ENCODE measurements around the gene CCSER2. TPM values are rescaled to one million over a fixed set of nuclear protein-coding genes. Genes with fewer than 3 reads are reported as not detected.

Gene CCSER2
- total RNA-seq, 2 experiments from 2014 or later, result 86.4 to 93.1 TPM

GRCh38 chr10:84296091-84296981, 32.1 kb upstream of the CCSER2 start:
- ChIA-PET CTCF (interaction anchor here (0.7 kb wide), 1 partner anchor 15 kb away, joined by 3 read pairs; no protein-coding TSS in a partner anchor), POLR2A (no interaction called here)
- no peak for DNase-seq
- Mint-ChIP-seq H3K36me3 (ENCODE audit: low read depth) (no peaks in the 10 kb centered on the region), H3K27ac (no peak overlapping the region), H3K9me3 (no peaks in the 10 kb centered on the region), H3K4me3 (no peak overlapping the region), H3K4me1 (peaks cover 30% of the 10 kb centered on the region), H3K27me3 (peaks cover 11% of the 10 kb centered on the region)

DNA sequence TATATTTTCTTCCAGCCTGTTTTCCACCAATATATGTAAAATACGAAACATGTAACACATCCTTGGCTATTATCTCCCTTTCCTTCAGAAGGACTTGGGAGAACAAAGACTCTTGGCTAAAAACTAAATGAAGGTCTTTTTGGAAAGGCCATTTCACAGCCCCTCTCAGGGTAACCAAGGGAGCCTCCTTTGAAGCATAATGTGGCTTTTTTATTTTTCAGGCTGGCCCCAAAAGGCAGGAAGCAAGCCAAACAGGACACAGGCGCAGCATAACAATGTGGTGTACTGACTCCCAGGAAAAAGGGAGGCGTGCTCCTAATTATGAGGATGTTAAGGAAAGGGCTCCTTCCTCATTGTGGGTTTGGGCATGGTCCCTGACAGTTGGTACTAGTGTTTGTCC, 30.3 kb upstream of the CCSER2 start:
- Mint-ChIP-seq H3K4me3 (no peak overlapping the region), H3K36me3 (ENCODE audit: low read depth) (no peaks in the 10 kb centered on the region), H3K27me3 (peaks cover 11% of the 10 kb centered on the region), H3K4me1 (peaks cover 29% of the 10 kb centered on the region), H3K27ac (no peak overlapping the region), H3K9me3 (no peaks in the 10 kb centered on the region)
- no peak for DNase-seq
- ChIA-PET CTCF (no interaction called here), POLR2A (no interaction called here)

GRCh38 chr10:84302223-84302622, 26.2 kb upstream of the CCSER2 start:
- ChIA-PET CTCF (interaction anchor here (0.7 kb wide), 1 partner anchor 15 kb away, joined by 3 read pairs; no protein-coding TSS in a partner anchor), POLR2A (no interaction called here)
- Mint-ChIP-seq H3K4me1 (peaks cover 17% of the 10 kb centered on the region), H3K27me3 (peaks cover 13% of the 10 kb centered on the region), H3K4me3 (no peak overlapping the region), H3K9me3 (peaks cover 12% of the 10 kb centered on the region), H3K27ac (no peak overlapping the region), H3K36me3 (ENCODE audit: low read depth) (peaks cover 6% of the 10 kb centered on the region)
- DNase-seq, result no peak

- POLR2A ChIA-PET, result no interaction called here
Measured at GRCh38 chr10:84306751-84307384, 21.5 kb upstream of the CCSER2 start.

GRCh38 chr10:84308021-84308420, 20.4 kb upstream of the CCSER2 start:
- ChIA-PET CTCF (interaction anchor here (0.6 to 1.2 kb wide), 4 partner anchors 15 to 96 kb away, joined by 3 read pairs; no protein-coding TSS in a partner anchor), POLR2A (interaction anchor here (0.9 kb wide), 1 partner anchor 21 kb away, joined by 4 read pairs; no protein-coding TSS in a partner anchor)
- Mint-ChIP-seq H3K4me3 (no peak overlapping the region), H3K36me3 (ENCODE audit: low read depth) (peaks cover 6% of the 10 kb centered on the region), H3K27me3 (peaks cover 2% of the 10 kb centered on the region), H3K4me1 (peaks cover 49% of the 10 kb centered on the region), H3K9me3 (peaks cover 12% of the 10 kb centered on the region), H3K27ac (peak overlapping the region; percentile 41)
- no peak for DNase-seq

More at GRCh38 chr10:84306751-84307384, 21.5 kb upstream of the CCSER2 start:
- H3K27ac Mint-ChIP-seq, result peak overlapping the region; percentile 73
- no peak overlapping the region for H3K4me3 Mint-ChIP-seq
- H3K4me1 Mint-ChIP-seq, result peaks cover 49% of the 10 kb centered on the region
- peaks cover 6% of the 10 kb centered on the region for H3K36me3 Mint-ChIP-seq (ENCODE audit: low read depth)
- peaks cover 3% of the 10 kb centered on the region for H3K27me3 Mint-ChIP-seq
- DNase-seq, result no peak
- peaks cover 12% of the 10 kb centered on the region for H3K9me3 Mint-ChIP-seq
- CTCF ChIA-PET, result interaction anchor here (0.7 kb wide), 1 partner anchor 9 kb away, joined by 3 read pairs; no protein-coding TSS in a partner anchor

- Mint-ChIP-seq H3K4me3 (peak overlapping the region; percentile 27), H3K36me3 (ENCODE audit: low read depth) (peaks cover 6% of the 10 kb centered on the region), H3K9me3 (peaks cover 12% of the 10 kb centered on the region), H3K27ac (peak overlapping the region; percentile 48), H3K4me1 (peaks cover 50% of the 10 kb centered on the region), H3K27me3 (peaks cover 2% of the 10 kb centered on the region)
- peak; percentile 38 for DNase-seq
- ChIA-PET POLR2A (interaction anchor here (0.9 kb wide), 1 partner anchor 21 kb away, joined by 4 read pairs; no protein-coding TSS in a partner anchor), CTCF (interaction anchor here (0.6 to 1.2 kb wide), 3 partner anchors 14 to 104 kb away, joined by 3 read pairs; no protein-coding TSS in a partner anchor)
Measured at GRCh38 chr10:84308481-84309304, 19.7 kb upstream of the CCSER2 start.

DNA sequence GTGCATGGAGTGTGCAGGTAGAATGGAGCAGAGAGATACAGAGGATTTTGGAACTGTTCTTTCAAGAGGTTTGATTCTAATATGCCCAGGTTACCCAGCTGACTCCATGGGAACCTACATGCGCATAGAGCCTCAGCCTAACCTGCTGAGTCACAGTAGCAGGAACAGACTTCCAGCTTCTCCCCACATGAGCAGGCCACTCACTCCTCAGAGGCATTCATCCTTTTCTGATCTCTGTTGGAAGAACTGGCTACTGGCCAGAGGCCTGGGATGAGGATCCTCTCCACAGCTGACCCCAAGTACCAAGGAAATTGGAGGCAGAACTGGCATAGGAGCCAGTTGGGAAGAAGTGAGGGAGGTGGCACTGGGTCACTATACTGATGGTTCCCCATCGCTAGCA, 17.9 kb upstream of the CCSER2 start:
- Mint-ChIP-seq H3K4me3 (no peak overlapping the region), H3K9me3 (peaks cover 11% of the 10 kb centered on the region), H3K27me3 (peaks cover 3% of the 10 kb centered on the region), H3K4me1 (peaks cover 56% of the 10 kb centered on the region), H3K27ac (no peak overlapping the region), H3K36me3 (ENCODE audit: low read depth) (peaks cover 6% of the 10 kb centered on the region)
- DNase-seq, result no peak
- ChIA-PET CTCF (interaction anchor here (1.2 to 2.5 kb wide), 4 partner anchors 10 to 243 kb away, joined by 3 to 11 read pairs (median 4); partner anchors contain the start of gene CCSER2), POLR2A (no interaction called here)

- CTCF ChIA-PET, result interaction anchor here (1.1 to 2.5 kb wide), 3 partner anchors 9 to 15 kb away, joined by 3 to 11 read pairs (median 3); partner anchors contain the start of gene CCSER2
- POLR2A ChIA-PET, result no interaction called here
- H3K4me1 Mint-ChIP-seq, result peaks cover 52% of the 10 kb centered on the region
Measured at GRCh38 chr10:84311576-84311975, 16.8 kb upstream of the CCSER2 start.

DNA sequence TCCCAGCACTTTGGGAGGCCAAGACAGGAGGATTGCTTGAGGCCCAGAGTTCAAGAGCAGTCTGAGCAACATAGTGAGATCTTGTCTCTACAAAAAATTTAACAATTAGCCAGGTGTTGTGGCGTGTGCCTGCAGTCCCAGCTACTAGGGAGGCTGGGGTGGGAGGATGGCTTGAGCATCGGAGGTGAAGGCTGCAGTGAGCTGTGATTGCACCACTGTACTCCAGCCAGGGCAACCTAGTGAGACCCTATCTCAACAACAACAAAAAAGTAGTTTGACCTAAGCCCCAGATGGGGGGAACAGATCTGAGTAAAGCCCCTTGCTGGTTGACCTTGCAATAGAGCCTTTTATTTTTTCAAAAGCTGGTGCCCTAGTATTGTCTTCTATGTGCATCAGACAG, 15.6 kb upstream of the CCSER2 start:
- POLR2A ChIA-PET, result interaction anchor here (0.6 kb wide), 1 partner anchor 23 kb away, joined by 4 read pairs; no protein-coding TSS in a partner anchor
- no peaks in the 10 kb centered on the region for H3K9me3 Mint-ChIP-seq
- H3K27ac Mint-ChIP-seq, result no peak overlapping the region
- peaks cover 51% of the 10 kb centered on the region for H3K4me1 Mint-ChIP-seq
- no peak overlapping the region for H3K4me3 Mint-ChIP-seq
- CTCF ChIA-PET, result interaction anchor here (1.3 kb wide), 1 partner anchor 10 kb away, joined by 4 read pairs; no protein-coding TSS in a partner anchor
- no peak for DNase-seq
- H3K27me3 Mint-ChIP-seq, result peaks cover 4% of the 10 kb centered on the region
- no peaks in the 10 kb centered on the region for H3K36me3 Mint-ChIP-seq (ENCODE audit: low read depth)

More at GRCh38 chr10:84311576-84311975, 16.8 kb upstream of the CCSER2 start:
- H3K36me3 Mint-ChIP-seq (ENCODE audit: low read depth), result no peaks in the 10 kb centered on the region
- peaks cover 3% of the 10 kb centered on the region for H3K27me3 Mint-ChIP-seq
- no peak for DNase-seq
- no peak overlapping the region for H3K4me3 Mint-ChIP-seq
- peaks cover 4% of the 10 kb centered on the region for H3K9me3 Mint-ChIP-seq
- H3K27ac Mint-ChIP-seq, result no peak overlapping the region

GRCh38 chr10:84314275-84314674, 14.1 kb upstream of the CCSER2 start:
- CTCF ChIA-PET, result no interaction called here
- no peak for DNase-seq

GRCh38 chr10:84317174-84317573, 11.2 kb upstream of the CCSER2 start:
- POLR2A ChIA-PET, result no interaction called here
- H3K4me1 Mint-ChIP-seq, result peaks cover 26% of the 10 kb centered on the region
- H3K27ac Mint-ChIP-seq, result no peak overlapping the region
- CTCF ChIA-PET, result interaction anchor here (1.1 to 1.5 kb wide), 2 partner anchors 15 to 25 kb away, joined by 3 read pairs; no protein-coding TSS in a partner anchor
- no peak for DNase-seq
- H3K36me3 Mint-ChIP-seq (ENCODE audit: low read depth), result no peaks in the 10 kb centered on the region
- peaks cover 20% of the 10 kb centered on the region for H3K27me3 Mint-ChIP-seq
- no peak overlapping the region for H3K4me3 Mint-ChIP-seq
- H3K9me3 Mint-ChIP-seq, result no peaks in the 10 kb centered on the region

More at GRCh38 chr10:84314275-84314674, 14.1 kb upstream of the CCSER2 start:
- no peak overlapping the region for H3K4me3 Mint-ChIP-seq
- POLR2A ChIA-PET, result no interaction called here
- H3K27ac Mint-ChIP-seq, result no peak overlapping the region
- H3K36me3 Mint-ChIP-seq (ENCODE audit: low read depth), result no peaks in the 10 kb centered on the region
- H3K9me3 Mint-ChIP-seq, result no peaks in the 10 kb centered on the region
- peaks cover 7% of the 10 kb centered on the region for H3K27me3 Mint-ChIP-seq
- peaks cover 39% of the 10 kb centered on the region for H3K4me1 Mint-ChIP-seq

DNA sequence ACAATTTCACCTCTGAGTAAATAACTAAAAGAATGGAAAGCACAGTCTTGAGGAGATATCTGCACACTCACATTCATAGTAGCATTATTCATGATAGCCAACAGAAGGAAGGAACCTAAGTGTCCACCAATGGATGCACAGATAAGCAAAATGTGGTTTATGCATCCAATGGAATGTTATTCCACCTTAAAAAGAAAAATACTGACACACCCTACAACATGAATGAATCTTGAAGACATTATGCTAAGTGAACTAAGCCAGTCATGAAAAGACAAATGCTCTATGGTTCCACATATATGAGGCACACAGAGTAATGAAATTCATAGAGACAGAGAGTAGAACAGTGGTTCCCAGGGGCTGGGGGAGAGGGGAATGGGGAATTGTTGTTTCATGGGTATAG, 6.5 kb upstream of the CCSER2 start:
- no peak overlapping the region for H3K4me3 Mint-ChIP-seq
- no peak overlapping the region for H3K27ac Mint-ChIP-seq
- ChIA-PET POLR2A (no interaction called here), CTCF (interaction anchor here (1.2 kb wide), 1 partner anchor 12 kb away, joined by 3 read pairs; no protein-coding TSS in a partner anchor)
- H3K4me1 Mint-ChIP-seq, result peaks cover 11% of the 10 kb centered on the region
- H3K27me3 Mint-ChIP-seq, result peaks cover 24% of the 10 kb centered on the region
- H3K9me3 Mint-ChIP-seq, result peaks cover 3% of the 10 kb centered on the region
- H3K36me3 Mint-ChIP-seq (ENCODE audit: low read depth), result no peaks in the 10 kb centered on the region
- no peak for DNase-seq
